Heart left ventricle (tissue), 16 donors: ENCODE data around the gene IRAG1. TPM values are rescaled to one million over a fixed set of nuclear protein-coding genes. Genes with fewer than 3 reads are reported as not detected.

Experiments used
- ATAC-seq, 4 donors: fragments of 200-7000 bp; cut with Tn5 transposase; one replicate each; pipeline ENCODE4 v1.9.1; 2020 to 2022; ENCODE audit warnings: moderate library complexity in 4 of 4, mild to moderate bottlenecking in 3 of 4, moderate number of reproducible peaks in 1 of 4
- DNase-seq, 5 donors: peaks; one replicate each; pipeline ENCODE4 v3.0.0-alpha.2; 2020
- H3K27ac ChIP-seq, 12 donors: fragments of 200-600 bp; sonication (generic) in 4 of 12; one replicate each; pipeline versions ENCODE4 v1.5.0 to v1.8.0; 2016 to 2022; ENCODE audit warnings: mild to moderate bottlenecking in 2 of 12
- H3K27me3 ChIP-seq, 9 donors: fragments of 200-600 bp; sonication (generic) in 2 of 9; one replicate each; pipeline versions ENCODE4 v1.5.1 to v1.8.0; 2016 to 2022; ENCODE audit warnings: mild to moderate bottlenecking in 3 of 9
- H3K36me3 ChIP-seq, 9 donors: fragments of 200-600 bp; sonication (generic) in 2 of 9; one replicate each; pipeline versions ENCODE4 v1.5.0 to v1.8.0; 2018 to 2022; ENCODE audit warnings: mild to moderate bottlenecking in 2 of 9
- H3K4me1 ChIP-seq, 12 donors: fragments of 200-600 bp; sonication (generic) in 4 of 12; one replicate each; pipeline versions ENCODE4 v1.5.0 to v1.8.0; 2016 to 2022; ENCODE audit warnings: mild to moderate bottlenecking in 3 of 12
- H3K4me3 ChIP-seq, 12 donors: fragments of 200-600 bp; sonication (generic) in 4 of 12; one replicate each; pipeline versions ENCODE4 v1.5.0 to v1.8.0; 2017 to 2022; ENCODE audit warnings: mild to moderate bottlenecking in 9 of 12, moderate library complexity in 4 of 12
- H3K9me3 ChIP-seq, 12 donors: fragments of 200-600 bp; sonication (generic) in 4 of 12; one replicate each; pipeline versions ENCODE4 v1.5.0 to v1.8.0; 2016 to 2022; ENCODE audit warnings: mild to moderate bottlenecking in 1 of 12
- POLR2A ChIP-seq, 2 donors: fragments of 450-650 bp; IDR thresholded peaks; one replicate each; pipeline ENCODE4 v1.6.1; 2017; ENCODE audit warnings: antibody characterized with exemption in 2 of 2, mild to moderate bottlenecking in 2 of 2, moderate library complexity in 2 of 2
- WGBS, 4 donors: extraction: QIAGEN DNeasy Blood & Tissue Kit in 2 of 4; methylation state at CpG; one replicate each; pipeline versions ENCODE4 v1.1.5 to v1.1.7; 2013 to 2018; 5-methylcytosine and 5-hydroxymethylcytosine counted together
- intact Hi-C, 10 donors: fragments of 100-400 bp; cut with DNase I; formaldehyde crosslinking; loops; one replicate each; pipeline versions ENCODE4 v1.11.1 to v1.14.2; 2022
- polyA plus RNA-seq, 2 donors: library from polyadenylated mRNA; stranded (reverse); fragments of 200-250 nt; gene quantifications; one replicate each; pipeline ENCODE4 v1.2.3, GENCODE V29; 2013
- total RNA-seq, 9 donors: library from RNA; depleted of rRNA in 2 of 9; stranded (reverse); fragments of >200 nt in 2 of 9; fragmentation: NEBNext Ultra II Directional in 3 of 9; extraction: Animal tissue kit (Norgen Biotek cat#: 25700) in 3 of 9; gene quantifications; one replicate each; pipeline versions ENCODE4 v1.1.0 to v1.2.4, GENCODE V29; 2016 to 2023
- TF ChIP-seq, protein P1 (sequence below), 12 donors: fragments of 200-600 bp; sonication (generic) in 4 of 12; IDR thresholded peaks; one replicate each; pipeline versions ENCODE4 v1.5.0 to v1.8.0; 2018 to 2022; ENCODE audit warnings: antibody characterized with exemption in 12 of 12, mild to moderate bottlenecking in 5 of 12
- donor health status: ischemic (EF 13 %, LVEDD 7.1; RV severe dilation, severe dysfunction).
- donor health status: healthy with polysubstance abuse.
- donor health status: DM: no; HTN: yes; CAD: no.
- donor health status: DM: no; HTN: no; CAD: no.
- donor health status: ischemic (EF 25% LVEDD 6.9; RV normal size, moderate dysfunction).
- donor health status: ischemic (EF 25% LVEDD 5.7; RV mildly dilated, moderate dysfunction).
- donor health status: healthy.
- donor health status: DM: yes; HTN: yes; CAD: no.
- donor health status: ischemic (EF 35%, LVEDD 5.7; RV mildly dilated, moderate dysfunction).
- donor health status: nonischemic (EF 11% LVEDD 7.7; RV severe dilation, severe dysfunction).
- donor health status: DM: yes; HTN: yes; CAD: no.
- donor health status: PGD.
- donor health status: ischemic (EF 29% LVEDD 5.4; RV normal size, mild dysfunction).
- donor health status: nonischemic (EF 23%, LVEDD 6.1; RV moderate dilation, normal function).

IRAG1 gene
- total and polyA plus RNA-seq, 11 donors = 3.0 to 10.6 (median 6.0) TPM

DNA sequence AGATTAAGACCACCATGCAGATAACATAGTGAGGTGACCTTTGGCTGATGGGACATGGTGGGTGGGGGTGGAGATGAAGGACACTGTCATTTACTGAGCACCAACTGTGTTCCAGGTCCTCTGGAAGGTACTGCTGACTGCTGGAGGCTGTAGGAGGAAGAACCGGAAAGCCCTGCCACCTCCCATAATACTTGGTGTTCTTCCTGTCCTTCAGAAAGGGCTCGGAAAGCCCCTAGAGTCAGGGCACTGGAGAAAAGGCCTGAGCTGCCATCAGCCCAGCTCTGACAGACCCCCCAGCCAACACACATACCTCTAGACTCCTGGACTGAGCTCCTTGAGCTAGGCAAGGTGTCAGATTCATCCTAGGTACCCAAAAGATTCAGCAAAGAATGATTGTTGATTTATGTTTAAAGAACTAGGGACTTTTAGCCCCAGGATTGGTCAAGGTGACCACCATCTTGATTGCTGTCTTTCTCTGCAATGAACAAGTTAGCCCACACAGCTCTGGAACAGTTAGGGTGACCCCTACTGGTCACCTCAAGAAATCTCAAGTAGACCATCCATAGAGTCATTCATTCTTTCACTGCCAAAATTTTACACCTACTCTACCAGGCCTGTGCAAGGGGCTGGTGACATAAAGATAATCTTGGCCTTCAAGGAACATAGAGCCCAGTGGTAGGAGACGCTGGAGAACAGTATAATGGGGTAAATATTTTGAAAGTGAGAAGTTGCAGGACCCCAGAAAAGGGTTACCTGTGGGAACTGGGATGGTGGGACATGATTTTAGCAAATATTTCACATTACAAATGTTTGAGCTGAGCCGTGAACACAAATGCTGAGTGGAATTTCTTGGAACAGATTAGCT is 39.4 kb downstream of the IRAG1 start:
- no peaks in the 10 kb centered on the region for H3K27me3 ChIP-seq
- no peaks in the 10 kb centered on the region for H3K36me3 ChIP-seq
- ATAC-seq (peak; percentile 68 to 74 (median 73)), DNase-seq (no peak)
- WGBS, 4 donors = 57 to 75% (median 65%) methylated on average over 4 of the region's 4 CpGs
- H3K27ac ChIP-seq = peak overlapping the region in 6 of 12 donors; percentile 10 to 77 (median 59)
- H3K4me3 ChIP-seq = no peak overlapping the region
- peaks cover 3 to 67% (median 22%) of the 10 kb centered on the region in 12 donors for H3K4me1 ChIP-seq
- intact Hi-C loops = loop anchor here (1.0 to 10.0 kb wide), 14 partner anchors 81 to 249 kb away; partner anchors contain the start of genes LYVE1 (in 5 of the 10) and RNF141 (in 3 of the 10)
- TF ChIP-seq POLR2A (IDR thresholded peaks at IDR 0.05) = no peak
- TF ChIP-seq, protein P1, sequence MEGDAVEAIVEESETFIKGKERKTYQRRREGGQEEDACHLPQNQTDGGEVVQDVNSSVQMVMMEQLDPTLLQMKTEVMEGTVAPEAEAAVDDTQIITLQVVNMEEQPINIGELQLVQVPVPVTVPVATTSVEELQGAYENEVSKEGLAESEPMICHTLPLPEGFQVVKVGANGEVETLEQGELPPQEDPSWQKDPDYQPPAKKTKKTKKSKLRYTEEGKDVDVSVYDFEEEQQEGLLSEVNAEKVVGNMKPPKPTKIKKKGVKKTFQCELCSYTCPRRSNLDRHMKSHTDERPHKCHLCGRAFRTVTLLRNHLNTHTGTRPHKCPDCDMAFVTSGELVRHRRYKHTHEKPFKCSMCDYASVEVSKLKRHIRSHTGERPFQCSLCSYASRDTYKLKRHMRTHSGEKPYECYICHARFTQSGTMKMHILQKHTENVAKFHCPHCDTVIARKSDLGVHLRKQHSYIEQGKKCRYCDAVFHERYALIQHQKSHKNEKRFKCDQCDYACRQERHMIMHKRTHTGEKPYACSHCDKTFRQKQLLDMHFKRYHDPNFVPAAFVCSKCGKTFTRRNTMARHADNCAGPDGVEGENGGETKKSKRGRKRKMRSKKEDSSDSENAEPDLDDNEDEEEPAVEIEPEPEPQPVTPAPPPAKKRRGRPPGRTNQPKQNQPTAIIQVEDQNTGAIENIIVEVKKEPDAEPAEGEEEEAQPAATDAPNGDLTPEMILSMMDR (IDR thresholded peaks at IDR 0.05) = peak; percentile 49 to 81 (median 68)
- no peaks in the 10 kb centered on the region for H3K9me3 ChIP-seq

- H3K4me3 ChIP-seq = no peak overlapping the region
- intact Hi-C loops = loop anchor here (5.0 to 10.0 kb wide), 11 partner anchors 82 to 248 kb away; partner anchors contain the start of genes LYVE1 (in 5 of the 10) and RNF141 (in 3 of the 10)
- peaks cover 3 to 57% (median 15%) of the 10 kb centered on the region in 12 donors for H3K4me1 ChIP-seq
- no peaks in the 10 kb centered on the region for H3K9me3 ChIP-seq
- DNase-seq = no peak
- H3K27ac ChIP-seq = peak overlapping the region in 2 of 12 donors; percentile 29 to 60
- no peak for ATAC-seq
- H3K36me3 ChIP-seq = no peaks in the 10 kb centered on the region
- WGBS, 4 donors = 90 to 96% (median 95%) methylated on average over 2 of the region's 2 CpGs
- no peaks in the 10 kb centered on the region for H3K27me3 ChIP-seq
- TF ChIP-seq, protein P1 (IDR thresholded peaks at IDR 0.05) = no peak
- no peak for TF ChIP-seq POLR2A (IDR thresholded peaks at IDR 0.05)
Measured at GRCh38 chr11:10653261-10653660, 40.3 kb downstream of the IRAG1 start.

DNA sequence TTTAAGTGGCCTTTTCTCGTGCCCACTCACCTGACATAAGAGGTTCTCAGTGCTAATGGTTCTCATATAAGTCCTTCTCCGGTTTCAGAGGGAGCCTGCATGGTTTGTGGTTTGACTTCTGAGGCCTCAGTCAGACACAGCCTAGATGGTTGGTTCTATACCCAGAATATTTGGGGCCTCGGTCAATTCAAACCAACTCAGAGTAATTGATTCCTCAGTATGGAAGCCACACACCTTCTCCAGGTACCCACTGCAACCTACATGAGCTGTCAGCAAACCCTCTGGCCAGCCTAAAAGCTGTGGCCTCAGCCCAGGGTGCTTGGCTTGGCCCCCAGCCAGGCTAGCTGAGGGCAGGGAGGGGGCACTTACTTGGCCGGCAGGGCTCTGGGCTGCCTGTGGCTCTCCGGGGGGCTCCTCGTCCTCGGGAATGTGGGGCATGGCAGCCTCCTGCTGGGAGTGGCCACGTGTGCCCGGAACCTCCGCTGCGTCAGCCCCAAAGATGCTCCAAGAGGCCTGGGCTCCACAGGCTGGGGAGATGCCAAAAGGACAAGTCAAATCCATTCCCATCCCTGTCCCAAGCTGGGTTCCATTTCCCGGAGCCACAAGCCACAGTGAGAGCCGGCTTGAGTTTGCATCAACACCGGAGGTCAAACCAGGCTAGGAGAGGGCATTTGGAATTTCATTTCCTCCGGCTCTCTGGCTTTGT is 41.7 kb downstream of the IRAG1 start:
- Histone ChIP-seq H3K4me1 (peaks cover 0 to 44% (median under 1%) of the 10 kb centered on the region in 12 donors), H3K36me3 (no peaks in the 10 kb centered on the region), H3K27ac (peak overlapping the region in 7 of 12 donors; percentile 8 to 60 (median 39)), H3K9me3 (no peaks in the 10 kb centered on the region), H3K27me3 (no peaks in the 10 kb centered on the region), H3K4me3 (no peak overlapping the region)
- peak in 2 of 4 donors; percentile 28 to 36 for ATAC-seq
- intact Hi-C loops = loop anchor here (5.0 to 10.0 kb wide), 11 partner anchors 83 to 247 kb away; partner anchors contain the start of genes LYVE1 (in 5 of the 10) and RNF141 (in 3 of the 10)
- WGBS, 4 donors = 78 to 82% (median 78%) methylated on average over 12 to 15 of the region's 15 CpGs
- TF ChIP-seq POLR2A (IDR thresholded peaks at IDR 0.05) = no peak
- TF ChIP-seq, protein P1 (IDR thresholded peaks at IDR 0.05) = no peak
- DNase-seq = peak in 3 of 5 donors; percentile 28 to 49 (median 34)
